AG04450 (cell line): ENCODE measurements around the gene BCL10. TPM values are rescaled to one million over a fixed set of nuclear protein-coding genes. Genes with fewer than 3 reads are reported as not detected.
A peak's percentile ranks its signal among the peaks of the same experiment; 100 is the strongest.

ENCODE experiments used
- CTCF ChIA-PET: fragments of 300-600, 350-600 bp; formaldehyde crosslinking; extraction: SDS; loops from one replicate; lab custom pipeline; 2022; ENCODE audit warnings: antibody characterized with exemption, inconsistent platforms; lab: Charles Lee
- POLR2A ChIA-PET: fragments of 350-600 bp; formaldehyde crosslinking; extraction: SDS; loops from one replicate; lab custom pipeline; 2021; ENCODE audit warnings: antibody characterized with exemption, inconsistent platforms; lab: Yijun Ruan, JAX
- DNase-seq: peaks from one replicate; pipeline ENCODE4 v3.0.0-alpha.2; 2011; ENCODE audit warnings: low read depth, low spot score
- H3K27ac ChIP-seq: one replicate; pipeline ENCODE4 v1.5.1; 2012; ENCODE audit warnings: low read depth, low read length, control low read depth
- H3K27me3 ChIP-seq: one replicate; pipeline ENCODE4 v1.6.0; 2012; ENCODE audit warnings: low read length; ENCODE audit not compliant: control insufficient read depth, insufficient read depth
- H3K4me3 ChIP-seq: 2 replicates; pipeline ENCODE4 v1.5.1; 2011; ENCODE audit warnings: mild to moderate bottlenecking, low read depth, low read length, control low read depth
- H3K9me3 ChIP-seq: 2 replicates; pipeline ENCODE4 v1.5.1; 2012; ENCODE audit warnings: low read length; ENCODE audit not compliant: control insufficient read depth, insufficient read depth
- CTCF ChIP-seq: IDR thresholded peaks from 2 replicates; pipeline ENCODE4 v1.5.1; 2011; ENCODE audit warnings: low read depth, low read length, control low read depth, inconsistent platforms
- polyA plus RNA-seq: library from polyadenylated mRNA; depleted of rRNA; stranded (reverse); fragments of >200 nt; gene quantifications from 2 replicates; pipeline ENCODE4 v1.2.3, GENCODE V29; 2011

BCL10 gene
- polyA plus RNA-seq, 1 experiment, result 19.4 TPM

DNA sequence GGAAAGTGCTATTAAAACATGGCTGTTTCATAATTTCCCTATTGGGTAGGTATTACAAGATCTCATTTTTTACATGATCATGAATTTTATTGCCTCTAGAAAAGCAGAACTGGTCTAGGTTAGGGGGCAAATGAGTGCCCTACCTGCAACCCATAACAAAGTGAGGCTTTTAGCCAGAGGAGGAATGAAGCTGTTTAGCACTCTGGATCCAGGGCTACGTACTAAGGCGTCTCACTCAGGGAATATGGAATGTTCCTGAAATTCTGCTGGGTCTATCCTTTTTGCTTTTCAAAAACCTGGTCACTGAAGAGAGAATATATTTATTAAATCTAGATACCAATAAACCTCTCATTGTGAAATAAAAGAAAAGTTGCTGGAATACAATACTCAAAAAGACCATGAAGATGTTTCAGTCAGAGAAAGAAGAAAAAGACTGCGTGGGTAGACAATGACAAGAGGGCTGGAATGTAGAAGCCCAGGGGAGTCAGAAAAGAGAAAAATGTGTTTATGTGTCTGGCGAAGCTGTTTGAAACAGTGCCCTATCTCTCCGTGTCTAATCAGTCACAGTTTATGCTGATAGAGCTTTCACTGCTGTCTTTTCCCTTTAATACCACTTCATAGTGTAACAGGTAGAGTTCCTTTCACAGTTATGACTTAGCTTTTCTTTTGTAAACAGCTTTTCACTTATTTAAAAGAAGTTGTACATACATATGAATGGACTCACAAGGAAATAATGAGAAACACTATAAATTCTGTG is 50.6 kb downstream of the BCL10 start:
- TF ChIP-seq CTCF, result no peak
- Histone ChIP-seq H3K27ac (no peak overlapping the region), H3K4me3 (no peak overlapping the region), H3K9me3 (no peaks in the 10 kb centered on the region), H3K27me3 (no peaks in the 10 kb centered on the region)
- DNase-seq, result no peak
- ChIA-PET POLR2A (interaction anchor here (0.9 kb wide), 1 partner anchor 24 kb away, joined by 3 read pairs; no protein-coding TSS in a partner anchor), CTCF (interaction anchor here (1.0 to 3.7 kb wide), 5 partner anchors 14 to 281 kb away, joined by 3 to 19 read pairs (median 9); partner anchors contain the start of gene C1orf52)

GRCh38 chr1:85224734-85225623 is 51.5 kb downstream of the BCL10 start:
- no peak for DNase-seq
- H3K4me3 ChIP-seq, result no peak overlapping the region
- POLR2A ChIA-PET, result interaction anchor here (0.9 to 1.2 kb wide), 2 partner anchors 23 to 34 kb away, joined by 3 read pairs; partner anchors contain the start of gene C1orf52
- no peaks in the 10 kb centered on the region for H3K9me3 ChIP-seq
- no peak overlapping the region for H3K27ac ChIP-seq
- no peaks in the 10 kb centered on the region for H3K27me3 ChIP-seq
- CTCF ChIA-PET, result interaction anchor here (0.9 to 3.7 kb wide), 6 partner anchors 11 to 280 kb away, joined by 3 to 19 read pairs (median 11); partner anchors contain the start of gene C1orf52
- no peak for TF ChIP-seq CTCF

- no peak overlapping the region for H3K4me3 ChIP-seq
- DNase-seq, result peak; percentile 20
- no peaks in the 10 kb centered on the region for H3K27me3 ChIP-seq
- H3K27ac ChIP-seq, result no peak overlapping the region
- H3K9me3 ChIP-seq, result no peaks in the 10 kb centered on the region
- ChIA-PET CTCF (interaction anchor here (0.9 to 3.7 kb wide), 5 partner anchors 10 to 280 kb away, joined by 3 to 19 read pairs (median 13); partner anchors contain the start of gene C1orf52), POLR2A (interaction anchor here (0.6 to 1.2 kb wide), 3 partner anchors 35 to 264 kb away, joined by 3 to 4 read pairs (median 3); partner anchors contain the start of gene C1orf52)
- no peak for TF ChIP-seq CTCF
Measured at GRCh38 chr1:85224295-85224694, 52.1 kb downstream of the BCL10 start.

- DNase-seq, result no peak
- ChIA-PET CTCF (interaction anchor here (1.7 to 3.7 kb wide), 3 partner anchors 21 to 279 kb away, joined by 4 to 19 read pairs (median 14); partner anchors contain the start of gene C1orf52), POLR2A (no interaction called here)
- Histone ChIP-seq H3K27ac (no peak overlapping the region), H3K9me3 (no peaks in the 10 kb centered on the region), H3K27me3 (no peaks in the 10 kb centered on the region), H3K4me3 (no peak overlapping the region)
- no peak for TF ChIP-seq CTCF
Measured at GRCh38 chr1:85223334-85223733, 53.1 kb downstream of the BCL10 start.
